ENCODE results near the gene CD3D.
A peak's percentile ranks its signal among the peaks of the same experiment; 100 is the strongest.
"Not testable (repeated sequence)": the region's sequence is repeated elsewhere in the genome, so short reads cannot be mapped to it uniquely, and the experiment has no call there.

CD3D gene

DNA sequence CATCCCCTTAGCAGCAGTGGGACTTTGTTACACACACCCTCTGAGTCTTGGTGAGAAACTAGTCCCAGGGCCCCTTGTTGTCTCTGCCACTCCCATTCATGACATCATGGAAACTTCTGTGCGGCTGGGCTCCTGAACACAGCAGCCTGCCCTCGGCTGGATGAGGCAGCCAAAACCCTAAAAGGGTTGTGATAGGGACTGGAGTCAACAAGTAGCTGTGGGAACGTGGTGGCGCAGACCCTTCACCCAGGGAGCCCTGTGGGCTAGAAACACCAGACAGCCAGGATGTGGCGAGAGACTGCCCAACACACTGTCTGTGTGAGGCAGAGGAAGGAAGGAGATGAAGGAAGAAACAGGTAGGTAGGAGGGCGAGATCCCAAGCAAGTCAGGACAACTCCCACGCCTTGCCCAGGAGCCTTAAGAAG lies 3.9 kb downstream of the CD3D start:
- peak; percentile 78 for DNase-seq

DNA sequence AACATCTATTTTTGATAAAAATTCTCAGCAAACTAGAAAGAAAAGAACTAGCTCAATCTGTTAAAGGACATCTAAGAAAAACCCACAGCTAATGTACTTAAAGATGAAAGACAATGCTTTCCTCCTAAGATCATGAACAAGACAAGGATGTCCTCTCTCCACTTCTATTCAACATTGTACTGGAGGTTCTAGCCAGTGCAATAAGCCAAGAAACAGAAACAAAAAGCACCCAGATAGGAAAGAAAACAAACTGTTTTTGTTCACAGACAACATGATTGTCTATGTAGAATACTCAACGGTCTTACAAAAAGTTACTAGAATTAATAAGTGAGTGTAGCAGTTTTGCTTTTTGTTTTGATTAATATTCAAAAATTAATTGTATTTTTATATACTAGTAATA lies 7.8 kb downstream of the CD3D start:
- DNase-seq: no peak

DNA sequence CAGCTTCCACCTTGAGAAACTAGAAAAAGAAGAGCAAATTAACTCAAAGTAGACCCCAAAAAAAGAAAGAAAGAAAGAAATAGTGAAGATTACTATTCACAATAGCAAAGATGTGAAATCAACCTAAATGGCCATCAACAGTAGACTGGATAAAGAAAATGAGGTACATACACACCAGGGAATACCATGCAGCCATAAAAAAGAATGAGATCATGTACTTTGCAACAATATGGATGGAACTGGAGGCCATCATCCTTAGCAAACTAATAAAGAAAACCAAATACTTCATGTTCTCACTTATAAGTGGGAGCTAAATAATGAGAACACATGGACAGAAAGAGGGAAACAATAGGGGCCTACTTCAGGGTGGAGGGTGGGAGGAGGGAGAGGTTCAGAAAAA lies 13.8 kb downstream of the CD3D start:
- no peak for DNase-seq

DNA sequence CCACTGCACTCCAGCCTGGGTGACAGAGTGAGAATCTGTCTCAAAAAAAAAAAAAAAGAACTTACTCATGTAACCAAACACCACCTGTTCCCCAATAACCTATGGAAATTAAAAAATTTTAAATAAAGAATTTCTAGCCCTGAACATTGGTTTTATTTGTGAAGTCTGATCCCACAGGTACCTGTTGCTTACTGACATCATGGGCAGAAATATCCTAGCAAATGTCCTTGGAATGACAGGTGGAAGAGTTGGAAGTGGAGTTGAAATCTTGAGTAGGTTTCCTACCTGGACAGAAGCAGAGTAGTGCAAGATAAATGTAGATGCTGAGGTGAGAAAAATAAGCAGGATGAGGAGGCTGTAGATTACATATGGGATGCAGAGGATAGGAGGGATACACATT lies 17.2 kb downstream of the CD3D start:
- no peak for DNase-seq

DNA sequence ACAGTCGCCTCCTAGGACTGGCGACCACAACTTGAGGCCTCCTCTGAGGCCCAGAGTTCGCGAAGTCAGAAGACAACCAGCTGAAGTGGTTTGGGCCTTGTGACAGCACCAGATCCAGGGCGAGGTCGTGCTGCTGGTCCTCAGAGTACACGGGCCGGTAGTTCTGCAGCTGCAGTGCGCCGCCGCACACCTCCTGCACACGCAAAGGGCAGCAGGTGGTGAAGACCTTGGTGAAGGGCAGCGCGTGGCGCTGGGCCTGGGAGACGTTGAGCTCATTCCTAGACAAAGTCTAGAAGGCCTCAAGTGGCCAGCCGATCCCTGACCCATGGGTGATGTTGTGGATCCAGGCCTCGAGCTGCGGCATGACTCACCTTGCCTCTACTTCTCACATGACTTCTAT lies 19.8 kb downstream of the CD3D start:
- DNase-seq: no peak

DNA sequence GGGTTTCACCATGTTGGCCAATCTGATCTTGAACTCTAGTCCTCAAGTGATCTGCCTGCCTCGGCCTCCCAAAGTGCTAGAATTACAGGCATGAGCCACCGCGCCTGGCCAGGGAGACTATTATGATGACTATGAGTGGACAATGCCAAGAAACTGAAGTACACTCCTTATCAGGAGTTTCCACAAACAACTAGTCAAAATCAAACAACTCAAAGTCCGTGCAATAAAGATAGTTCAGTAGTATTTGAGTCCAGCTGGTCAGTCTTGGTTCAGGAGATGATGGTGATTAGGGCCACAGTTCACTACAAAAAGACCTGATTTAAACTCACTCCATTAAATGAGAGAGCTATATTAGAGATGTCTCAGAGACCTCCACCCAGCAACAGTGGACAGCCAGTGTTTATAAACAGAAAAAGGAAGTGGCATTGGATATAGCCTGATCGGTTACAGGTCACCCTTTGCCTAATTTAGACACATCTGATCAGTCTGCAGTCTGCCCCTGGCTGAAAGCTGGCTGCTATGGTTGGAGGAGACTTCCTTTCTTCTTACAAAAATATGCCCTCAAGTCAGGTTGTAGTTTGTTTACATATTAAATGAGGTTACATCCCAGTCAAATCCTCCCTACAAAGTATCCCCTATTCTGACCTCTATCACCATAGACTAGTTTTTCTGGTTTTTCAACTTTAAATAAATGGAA lies 21.0 kb downstream of the CD3D start:
- DNase-seq: no peak

DNA sequence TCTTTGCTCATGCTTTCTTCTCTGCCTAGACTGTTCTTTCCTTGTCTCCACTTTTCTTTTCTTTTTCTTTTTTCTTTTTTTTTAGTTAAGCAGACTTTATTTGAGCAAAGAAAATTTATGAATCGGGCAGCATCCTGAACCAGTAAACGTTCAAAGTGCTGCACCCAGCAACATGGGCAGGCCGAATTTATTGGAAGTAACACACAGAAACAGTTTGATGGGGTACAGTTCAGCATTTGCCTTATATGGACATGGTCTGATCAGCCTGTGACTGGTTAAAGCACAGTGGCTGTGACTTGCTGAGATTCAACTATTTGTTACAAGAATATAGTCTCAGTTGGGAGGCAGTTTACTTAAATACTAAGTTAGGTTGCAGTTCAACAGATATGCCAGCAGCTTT lies 22.0 kb downstream of the CD3D start:
- no peak for DNase-seq

DNA sequence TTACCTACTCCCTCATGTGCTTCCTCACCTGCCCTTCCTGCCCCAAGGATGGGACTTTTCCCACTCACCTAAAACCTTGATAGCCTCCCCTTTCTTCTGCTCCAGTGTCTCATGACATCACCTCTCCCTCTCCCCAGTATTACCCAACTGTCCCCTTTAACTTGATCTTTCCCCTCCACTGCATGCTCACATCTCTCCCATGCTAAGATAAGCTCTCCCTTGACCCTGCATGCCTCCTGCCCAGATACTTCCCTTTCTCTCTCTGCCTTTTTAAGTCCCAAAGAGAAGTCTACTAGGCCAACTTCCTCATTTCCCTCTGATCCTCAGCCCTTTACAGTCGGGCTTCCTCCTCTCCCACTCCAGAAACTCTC lies 23.2 kb downstream of the CD3D start:
- DNase-seq: no peak

DNA sequence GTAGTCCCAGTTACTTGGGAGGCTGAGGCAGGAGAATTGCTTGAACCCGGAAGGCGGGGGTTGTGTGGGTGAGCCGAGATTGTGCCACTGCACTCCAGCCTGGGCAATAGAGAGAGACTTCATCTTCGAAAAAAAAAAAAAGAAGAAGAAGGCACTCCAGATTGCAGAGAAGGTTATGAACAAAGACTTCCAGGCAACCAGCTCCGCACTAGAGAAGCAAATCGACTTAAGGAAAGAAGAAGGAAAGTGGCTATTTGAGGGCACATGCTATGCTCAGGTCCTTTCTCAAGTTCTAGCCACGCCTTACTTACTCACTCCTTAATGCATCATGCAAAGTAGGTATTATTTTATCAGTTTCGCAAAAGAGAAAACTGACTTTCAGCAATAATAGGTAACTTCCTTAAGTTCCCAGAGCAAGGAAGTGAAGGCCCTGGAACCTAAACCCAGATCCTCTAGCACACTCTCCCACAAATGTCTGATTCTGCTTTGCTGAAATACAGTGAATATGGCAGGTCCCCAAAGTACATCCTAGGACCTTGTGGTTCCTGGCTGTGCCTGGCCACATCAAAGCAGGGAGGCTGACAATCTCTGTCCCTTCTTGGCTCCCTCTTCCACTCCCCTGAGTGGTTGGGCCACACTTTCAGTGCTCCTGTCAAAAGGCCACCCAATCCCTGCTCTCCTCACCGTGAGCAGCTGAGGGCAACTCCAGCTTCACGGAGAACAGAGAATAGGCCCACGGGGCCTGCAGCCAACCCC lies 23.7 kb downstream of the CD3D start:
- DNase-seq: no peak

DNA sequence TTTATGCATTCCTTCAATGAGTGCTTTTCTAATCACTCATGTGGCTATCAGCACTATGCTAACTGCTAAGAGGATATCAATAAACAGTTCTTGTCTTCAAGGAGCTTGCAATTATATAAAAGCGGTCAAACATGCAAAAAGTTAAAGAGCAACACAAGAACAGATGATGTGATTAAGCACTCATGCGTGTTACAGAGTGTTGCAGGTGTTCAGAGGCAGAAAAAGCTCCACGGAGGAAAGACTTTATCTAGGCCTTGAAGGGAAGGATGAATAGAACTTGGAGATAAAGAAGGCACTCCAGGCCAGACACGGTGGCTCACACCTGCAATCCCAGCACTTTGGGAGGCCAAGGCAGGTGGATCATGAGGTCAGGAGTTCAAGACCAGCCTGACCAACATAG lies 24.4 kb downstream of the CD3D start:
- DNase-seq: no peak

DNA sequence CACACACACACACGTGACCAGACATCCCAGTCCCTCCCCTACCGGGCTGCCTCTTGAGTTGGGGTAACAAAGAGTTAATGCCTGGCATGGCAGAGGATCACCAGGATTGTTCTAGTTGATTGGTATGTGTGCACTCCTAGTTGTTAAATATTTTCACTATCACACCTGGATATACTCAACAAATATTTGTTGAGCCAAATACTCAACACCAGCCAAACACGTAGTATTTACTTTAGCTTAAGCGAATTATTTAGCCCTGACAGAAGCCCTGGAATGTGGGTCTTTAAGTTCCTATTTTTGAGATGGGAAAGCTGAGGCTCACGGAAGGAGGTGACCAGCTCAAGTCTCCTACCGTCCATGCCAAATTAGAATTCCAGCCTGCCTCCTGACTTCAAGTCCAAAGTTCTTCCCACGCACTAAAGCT lies 27.5 kb downstream of the CD3D start:
- DNase-seq: no peak

DNA sequence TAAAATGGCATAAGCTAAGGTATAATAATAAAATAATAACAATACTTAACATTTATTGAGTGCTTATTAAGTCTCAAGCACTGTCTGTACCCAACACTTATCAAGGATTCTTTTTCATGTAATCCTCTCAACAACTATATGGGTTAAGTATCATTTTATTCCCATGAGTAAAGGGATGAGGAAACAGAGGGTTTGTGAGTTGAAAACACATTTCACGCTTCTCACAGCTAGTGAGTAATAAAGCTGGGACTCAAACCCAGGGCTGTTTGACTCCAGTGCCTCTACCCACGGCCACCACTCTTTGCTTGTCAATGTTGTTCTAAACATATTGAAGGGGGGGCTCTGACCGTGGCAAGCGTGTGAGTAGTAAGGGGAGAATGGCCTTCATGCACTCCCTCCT lies 29.3 kb downstream of the CD3D start:
- no peak for DNase-seq

DNA sequence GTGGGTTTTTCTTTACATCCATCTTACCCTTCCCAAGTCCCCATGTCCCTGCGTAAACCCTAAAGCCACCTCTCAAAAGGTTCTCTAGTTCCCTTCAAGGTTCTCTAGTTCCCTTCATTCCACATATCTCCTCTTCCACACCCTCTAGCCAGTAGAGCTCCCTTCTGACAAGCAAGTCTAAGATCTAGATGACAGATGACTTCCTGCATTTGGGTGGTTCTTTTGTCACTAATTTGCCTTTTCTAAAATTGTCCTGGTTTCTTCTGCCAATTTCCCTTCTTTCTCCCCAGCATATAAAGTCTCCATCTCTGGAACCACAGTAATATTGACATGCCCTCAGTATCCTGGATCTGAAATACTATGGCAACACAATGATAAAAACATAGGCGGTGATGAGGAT lies 30.2 kb downstream of the CD3D start:
- DNase-seq: no peak

DNA sequence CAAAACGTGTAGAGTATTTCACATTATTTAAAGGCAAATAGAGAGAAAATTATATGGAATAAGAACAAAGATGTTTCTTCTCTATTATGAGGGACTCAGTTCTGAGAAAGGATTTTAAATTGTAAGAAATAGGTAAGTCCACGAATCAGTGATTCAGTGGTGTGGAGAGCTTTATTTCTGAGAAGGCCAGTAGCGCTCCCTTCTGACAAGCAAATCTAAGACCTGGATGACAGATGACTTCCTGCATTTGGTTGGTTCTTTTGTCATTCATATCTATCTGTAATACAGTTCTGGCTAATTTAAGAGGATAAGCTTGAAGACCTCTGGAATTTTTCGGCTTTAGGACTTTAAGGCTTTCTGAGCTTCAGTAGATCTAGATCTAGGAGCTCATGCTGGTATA lies 31.0 kb downstream of the CD3D start:
- DNase-seq: no peak

DNA sequence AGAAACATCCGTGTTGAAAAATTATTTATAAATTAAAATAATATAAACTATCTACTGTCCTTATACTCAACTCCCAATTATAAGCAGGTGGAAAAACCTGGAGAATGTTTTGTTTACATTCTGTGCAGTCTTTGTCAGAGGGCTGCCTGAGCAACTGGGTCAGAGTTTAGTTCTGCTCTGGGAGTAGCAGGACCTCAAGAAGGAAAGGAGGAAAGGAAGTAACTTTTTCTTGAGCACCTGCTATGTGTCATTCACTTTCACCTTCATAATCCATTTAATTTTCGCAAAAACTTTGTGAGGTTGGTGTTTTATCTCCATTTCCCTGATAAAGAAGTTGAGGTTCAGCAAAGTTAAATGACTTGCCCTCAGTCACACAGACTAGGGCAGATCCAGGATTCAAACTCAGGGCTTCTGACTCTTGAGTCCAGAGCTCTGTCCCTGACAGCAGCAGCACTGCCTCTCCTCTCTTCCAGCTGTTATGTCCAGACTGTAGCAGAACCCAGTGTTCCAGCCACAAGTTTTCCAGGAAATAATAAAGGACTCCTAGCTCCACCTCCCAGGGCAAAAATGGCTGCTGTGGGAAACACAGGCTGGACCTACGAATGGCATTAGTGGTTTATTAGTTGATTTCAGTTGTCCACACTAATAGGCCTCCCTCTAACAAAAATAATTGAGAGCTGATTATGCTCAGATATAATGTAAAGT lies 31.6 kb downstream of the CD3D start:
- DNase-seq: no peak

DNA sequence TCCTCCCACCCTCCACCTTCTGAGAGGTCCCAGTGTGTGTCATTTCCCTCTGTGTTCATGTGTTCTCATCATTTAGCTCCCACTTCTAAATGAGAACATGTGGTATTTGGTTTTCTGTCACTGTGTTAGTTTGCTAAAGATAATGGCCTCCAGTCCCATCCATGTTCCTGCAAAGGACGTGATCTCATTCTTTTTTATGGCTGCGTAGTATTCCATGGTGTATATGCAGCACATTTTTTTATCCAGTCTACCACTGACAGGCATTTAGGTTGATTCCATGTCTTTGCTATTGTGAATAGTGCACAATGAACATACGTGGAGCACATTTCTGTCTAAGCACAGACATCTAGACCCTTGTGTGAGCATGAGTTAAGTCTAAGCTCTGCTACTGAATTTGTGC lies 32.2 kb downstream of the CD3D start:
- no peak for DNase-seq

DNA sequence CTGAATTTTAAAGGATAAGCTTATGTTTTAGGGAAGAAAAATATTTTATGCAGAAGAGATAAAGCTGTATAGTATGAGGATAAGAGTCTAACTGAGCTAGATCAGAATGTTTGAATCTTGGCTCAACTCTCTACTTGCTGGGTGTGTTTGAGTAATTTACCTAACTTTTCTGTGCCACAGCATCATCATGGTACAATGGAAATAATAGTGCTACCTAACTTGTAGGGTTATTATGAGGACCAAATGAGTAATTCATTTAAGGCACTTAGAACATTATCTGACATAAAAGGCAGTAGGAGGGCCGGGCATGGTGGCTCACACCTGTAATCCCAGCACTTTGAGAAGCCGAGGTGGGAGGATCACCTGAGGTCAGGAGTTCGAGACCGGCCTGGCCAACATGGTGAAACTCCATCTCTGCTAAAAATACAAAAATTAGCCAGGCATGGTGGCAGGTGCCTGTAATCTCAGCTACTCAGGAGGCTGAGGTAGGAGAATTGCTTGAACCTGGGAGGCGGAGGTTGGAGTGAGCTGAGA lies 33.4 kb downstream of the CD3D start:
- DNase-seq: not testable (repeated sequence)

DNA sequence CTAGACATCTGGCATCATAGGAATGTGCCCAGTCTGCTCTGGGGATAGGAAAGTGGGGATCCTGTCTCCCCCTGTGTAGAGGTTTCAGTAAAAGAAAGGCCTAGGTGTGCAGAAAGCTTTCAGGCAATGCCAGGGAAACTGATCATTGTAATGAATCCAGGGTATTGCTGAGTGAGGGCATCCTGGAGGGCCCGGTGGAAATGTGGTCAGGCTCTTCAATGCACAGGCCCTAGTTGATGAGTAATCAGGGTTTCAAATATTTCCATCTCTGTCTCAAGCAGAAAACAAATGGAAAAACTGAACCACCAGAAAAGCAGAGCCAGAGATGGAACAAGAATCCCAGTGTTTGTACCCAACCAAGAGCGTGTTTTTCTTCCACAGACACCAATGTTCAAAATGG lies 35.9 kb downstream of the CD3D start:
- no peak for DNase-seq

DNA sequence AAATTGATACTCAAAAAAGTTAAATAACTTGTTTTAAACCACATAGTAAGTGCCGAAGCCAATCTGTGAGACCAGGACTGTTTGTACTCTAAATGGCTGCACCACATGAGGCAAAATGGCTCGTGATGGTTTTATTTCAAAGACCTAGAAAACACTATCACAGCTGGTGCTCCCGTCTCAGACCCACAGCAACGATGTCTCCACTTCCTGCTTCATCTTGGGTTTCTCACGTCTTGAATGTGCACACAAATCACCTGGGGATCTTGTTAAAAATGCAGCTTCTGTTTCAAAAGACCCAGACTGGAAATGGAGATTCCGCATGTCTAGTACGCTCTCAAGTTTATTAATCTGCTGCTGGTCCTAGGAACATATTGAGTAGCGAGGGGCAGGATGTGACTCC lies 36.8 kb downstream of the CD3D start:
- DNase-seq: peak; percentile 14

DNA sequence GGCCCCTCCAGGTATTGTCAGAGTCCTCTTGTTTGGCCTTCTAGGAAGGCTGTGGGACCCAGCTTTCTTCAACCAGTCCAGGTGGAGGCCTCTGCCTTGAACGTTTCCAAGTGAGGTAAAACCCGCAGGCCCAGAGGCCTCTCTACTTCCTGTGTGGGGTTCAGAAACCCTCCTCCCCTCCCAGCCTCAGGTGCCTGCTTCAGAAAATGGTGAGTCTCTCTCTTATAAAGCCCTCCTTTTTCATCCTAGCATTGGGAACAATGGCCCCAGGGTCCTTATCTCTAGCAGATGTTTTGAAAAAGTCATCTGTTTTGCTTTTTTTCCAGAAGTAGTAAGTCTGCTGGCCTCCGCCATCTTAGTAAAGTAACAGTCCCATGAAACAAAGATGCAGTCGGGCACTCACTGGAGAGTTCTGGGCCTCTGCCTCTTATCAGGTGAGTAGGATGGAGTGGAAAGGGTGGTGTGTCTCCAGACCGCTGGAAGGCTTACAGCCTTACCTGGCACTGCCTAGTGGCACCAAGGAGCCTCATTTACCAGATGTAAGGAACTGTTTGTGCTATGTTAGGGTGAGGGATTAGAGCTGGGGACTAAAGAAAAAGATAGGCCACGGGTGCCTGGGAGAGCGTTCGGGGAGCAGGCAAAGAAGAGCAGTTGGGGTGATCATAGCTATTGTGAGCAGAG lies 37.8 kb downstream of the CD3D start, which contains the start of gene CD3E:
TSS of gene CD3E (plus strand) at position 163 of the 681 bp plus-strand sequence. CDS start at position 386, 223 bp downstream.
- DNase-seq: peak; percentile 37

DNA sequence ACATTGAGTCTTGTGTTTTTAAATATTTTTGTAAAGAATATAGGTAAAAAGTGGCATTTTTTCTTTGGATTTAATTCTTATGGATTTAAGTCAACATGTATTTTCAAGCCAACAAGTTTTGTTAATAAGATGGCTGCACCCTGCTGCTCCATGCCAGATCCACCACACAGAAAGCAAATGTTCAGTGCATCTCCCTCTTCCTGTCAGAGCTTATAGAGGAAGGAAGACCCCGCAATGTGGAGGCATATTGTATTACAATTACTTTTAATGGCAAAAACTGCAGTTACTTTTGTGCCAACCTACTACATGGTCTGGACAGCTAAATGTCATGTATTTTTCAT lies 38.3 kb downstream of the CD3D start:
- DNase-seq: no peak

DNA sequence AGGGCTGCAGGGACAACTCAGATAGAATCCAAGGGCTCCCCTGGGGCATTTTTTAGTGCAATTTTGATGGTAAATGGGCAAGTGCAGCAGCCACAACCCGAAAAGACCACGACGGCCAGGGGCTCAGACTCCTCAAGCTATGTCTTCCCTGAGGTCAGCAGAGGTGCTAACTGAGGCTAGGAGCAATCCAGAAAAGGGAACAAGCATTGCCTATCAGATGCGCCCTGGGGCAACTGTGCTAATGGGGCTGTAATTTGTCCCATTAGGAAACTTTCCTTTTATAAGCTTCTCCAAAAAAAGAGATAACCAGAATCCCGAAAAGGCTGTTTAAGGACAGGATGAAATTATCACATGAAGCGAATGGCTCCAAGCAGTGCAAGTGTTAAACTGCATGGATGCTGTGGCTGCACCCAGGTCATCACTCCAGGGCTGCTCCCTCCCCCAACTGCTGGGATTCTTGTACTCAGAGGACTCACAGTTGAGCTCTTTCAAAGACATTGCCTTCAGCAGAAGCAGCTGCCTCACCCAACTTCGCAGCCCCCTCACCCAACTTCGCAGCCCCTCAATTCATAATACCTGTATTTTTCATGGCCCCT lies 40.8 kb downstream of the CD3D start:
- no peak for DNase-seq

Data from effector CD8-positive, alpha-beta T cell (primary cell).